Pulmonary artery endothelial cell (primary cell): ENCODE data around the gene MGP. TPM values are rescaled to one million over a fixed set of nuclear protein-coding genes. Genes with fewer than 3 reads are reported as not detected.

ENCODE experiments used
- DNase-seq: peaks from one replicate; pipeline ENCODE4 v3.0.0-alpha.2; 2011; ENCODE audit warnings: low read depth, low spot score
- total RNA-seq: library from RNA; depleted of rRNA; stranded (reverse); fragments of >200 nt; gene quantifications from 2 replicates; pipeline ENCODE4 v1.2.3, GENCODE V29; 2014

MGP gene
- 56.4 and 196 TPM in 2 replicates for total RNA-seq

GRCh38 chr12:14885718-14886221, at the start of gene MGP:
Gene MGP (minus strand): TSS chr12:14885854. CDS start chr12:14885791, 63 bp downstream.
- DNase-seq: peak; percentile 84

- no peak for DNase-seq
Measured at GRCh38 chr12:14935031-14935430, 49.4 kb upstream of the MGP start.

GRCh38 chr12:14934511-14934910, 48.9 kb upstream of the MGP start:
- no peak for DNase-seq

GRCh38 chr12:14931791-14932560, 46.3 kb upstream of the MGP start:
- DNase-seq: no peak

GRCh38 chr12:14931359-14931758, 45.7 kb upstream of the MGP start:
- no peak for DNase-seq

GRCh38 chr12:14930299-14930698, 44.6 kb upstream of the MGP start:
- no peak for DNase-seq

GRCh38 chr12:14928931-14929330, 43.3 kb upstream of the MGP start:
- no peak for DNase-seq

GRCh38 chr12:14927267-14927666, 41.6 kb upstream of the MGP start:
- DNase-seq: no peak

- DNase-seq: no peak
Measured at GRCh38 chr12:14924541-14924940, 38.9 kb upstream of the MGP start.

- no peak for DNase-seq
Measured at GRCh38 chr12:14923944-14924343, 38.3 kb upstream of the MGP start.

GRCh38 chr12:14921218-14921617, 35.6 kb upstream of the MGP start:
- no peak for DNase-seq

- no peak for DNase-seq
Measured at GRCh38 chr12:14920475-14921126, 34.9 kb upstream of the MGP start.

GRCh38 chr12:14919455-14919854, 33.8 kb upstream of the MGP start:
- no peak for DNase-seq

- DNase-seq: no peak
Measured at GRCh38 chr12:14915736-14916135, 30.1 kb upstream of the MGP start.

GRCh38 chr12:14913381-14913781, 27.7 kb upstream of the MGP start:
- DNase-seq: no peak

- no peak for DNase-seq
Measured at GRCh38 chr12:14911131-14911530, 25.5 kb upstream of the MGP start.

GRCh38 chr12:14910090-14910915, 24.6 kb upstream of the MGP start:
- DNase-seq: peak; percentile 48

- no peak for DNase-seq
Measured at GRCh38 chr12:14907953-14908352, 22.3 kb upstream of the MGP start.

- no peak for DNase-seq
Measured at GRCh38 chr12:14906114-14906513, 20.5 kb upstream of the MGP start.

- peak; percentile 88 for DNase-seq
Measured at GRCh38 chr12:14905269-14906004, 19.8 kb upstream of the MGP start.

GRCh38 chr12:14904854-14905253, 19.2 kb upstream of the MGP start:
- no peak for DNase-seq
